Iris pigment epithelial cell (primary cell): ENCODE measurements around the gene GCH1.
"Not testable (repeated sequence)": the region's sequence is repeated elsewhere in the genome, so short reads cannot be mapped to it uniquely, and the experiment has no call there.

ENCODE experiments used
- DNase-seq: peaks from one replicate; pipeline ENCODE4 v3.0.0-alpha.2; 2011; ENCODE audit warnings: low read depth

GCH1 gene, protein sequence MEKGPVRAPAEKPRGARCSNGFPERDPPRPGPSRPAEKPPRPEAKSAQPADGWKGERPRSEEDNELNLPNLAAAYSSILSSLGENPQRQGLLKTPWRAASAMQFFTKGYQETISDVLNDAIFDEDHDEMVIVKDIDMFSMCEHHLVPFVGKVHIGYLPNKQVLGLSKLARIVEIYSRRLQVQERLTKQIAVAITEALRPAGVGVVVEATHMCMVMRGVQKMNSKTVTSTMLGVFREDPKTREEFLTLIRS

DNA sequence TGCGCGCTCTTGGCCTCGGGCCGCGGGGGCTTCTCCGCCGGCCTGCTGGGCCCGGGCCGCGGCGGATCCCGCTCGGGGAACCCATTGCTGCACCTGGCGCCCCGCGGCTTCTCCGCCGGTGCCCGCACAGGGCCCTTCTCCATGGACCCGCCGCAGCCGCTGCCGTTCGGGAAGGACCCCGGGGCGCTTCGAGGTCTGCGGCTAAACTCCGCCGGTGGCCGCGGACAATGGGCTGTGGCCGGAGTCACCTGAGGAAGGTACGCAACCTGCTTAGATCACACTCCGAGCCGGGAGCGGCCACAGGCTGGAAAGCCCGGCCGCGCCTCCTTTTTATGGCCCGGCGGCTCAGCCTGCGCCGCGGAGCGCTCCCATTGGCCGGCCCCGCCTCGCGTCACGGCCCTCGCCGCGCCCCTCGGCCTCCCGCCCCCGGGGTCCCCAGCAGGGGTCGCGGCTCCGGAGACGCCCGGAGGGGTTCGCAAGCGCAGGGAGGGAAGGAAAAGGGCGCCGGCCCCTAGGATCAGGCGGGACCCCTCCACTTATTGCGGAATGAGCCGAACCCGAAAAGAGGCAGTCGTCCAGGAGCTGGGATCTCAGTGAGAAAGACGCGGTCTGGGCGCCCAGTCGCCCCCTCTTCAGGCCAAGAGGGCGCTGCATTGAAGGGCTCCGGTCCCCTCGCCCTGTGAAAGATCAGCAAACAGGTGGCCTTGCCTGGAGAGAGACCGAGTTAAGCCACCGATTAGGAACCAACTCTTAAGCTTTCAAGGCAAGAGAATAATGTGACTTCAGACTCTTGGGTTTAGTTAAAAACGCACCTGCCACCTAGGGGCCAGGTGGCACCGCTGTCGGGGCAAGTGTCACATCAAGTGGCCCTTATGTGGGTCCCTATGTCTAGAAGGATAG is at the start of gene GCH1:
Gene GCH1 (minus strand): TSS at position 306 of the 900 bp plus-strand sequence. CDS start 163 bp downstream, at position 143.
- peak; percentile 55 for DNase-seq

DNA sequence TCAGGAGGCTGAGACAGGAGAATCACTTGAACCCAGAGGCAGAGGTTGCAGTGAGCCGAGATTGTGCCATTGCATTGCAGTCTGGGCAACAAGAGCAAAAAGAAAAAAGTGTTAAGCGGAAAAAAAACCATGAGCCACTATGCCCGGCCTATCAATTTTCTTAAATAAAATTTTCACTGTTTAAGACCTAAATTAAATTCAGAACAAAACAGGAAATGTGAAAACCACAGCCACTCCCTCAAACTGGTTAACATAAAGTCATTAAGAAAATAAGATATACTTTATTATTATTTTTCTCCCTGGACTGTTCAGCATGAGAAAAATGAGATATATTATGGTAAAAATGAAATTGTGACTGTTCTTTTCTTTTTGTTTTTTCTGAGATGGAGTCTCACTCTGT is 44.6 kb upstream of the GCH1 start:
- no peak for DNase-seq

DNA sequence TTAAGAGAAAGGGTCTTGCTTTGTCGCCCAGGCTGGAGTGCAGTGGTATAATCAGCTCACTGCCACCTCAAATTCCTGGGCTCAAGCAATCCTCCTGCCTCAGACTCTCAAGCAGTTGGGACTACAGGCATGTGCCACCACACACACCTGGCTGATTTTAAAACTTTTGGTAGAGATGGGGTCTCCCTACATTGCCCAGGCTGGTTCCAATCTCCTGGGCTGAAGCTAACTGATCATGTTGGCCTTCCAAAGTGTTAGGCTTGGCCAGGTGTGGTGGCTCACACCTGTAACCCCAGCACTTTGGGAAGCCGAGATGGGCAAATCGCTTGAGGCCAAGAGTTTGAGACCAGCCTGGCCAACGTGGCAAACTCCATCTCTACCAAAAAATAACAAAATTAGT is 43.9 kb upstream of the GCH1 start:
- no peak for DNase-seq

DNA sequence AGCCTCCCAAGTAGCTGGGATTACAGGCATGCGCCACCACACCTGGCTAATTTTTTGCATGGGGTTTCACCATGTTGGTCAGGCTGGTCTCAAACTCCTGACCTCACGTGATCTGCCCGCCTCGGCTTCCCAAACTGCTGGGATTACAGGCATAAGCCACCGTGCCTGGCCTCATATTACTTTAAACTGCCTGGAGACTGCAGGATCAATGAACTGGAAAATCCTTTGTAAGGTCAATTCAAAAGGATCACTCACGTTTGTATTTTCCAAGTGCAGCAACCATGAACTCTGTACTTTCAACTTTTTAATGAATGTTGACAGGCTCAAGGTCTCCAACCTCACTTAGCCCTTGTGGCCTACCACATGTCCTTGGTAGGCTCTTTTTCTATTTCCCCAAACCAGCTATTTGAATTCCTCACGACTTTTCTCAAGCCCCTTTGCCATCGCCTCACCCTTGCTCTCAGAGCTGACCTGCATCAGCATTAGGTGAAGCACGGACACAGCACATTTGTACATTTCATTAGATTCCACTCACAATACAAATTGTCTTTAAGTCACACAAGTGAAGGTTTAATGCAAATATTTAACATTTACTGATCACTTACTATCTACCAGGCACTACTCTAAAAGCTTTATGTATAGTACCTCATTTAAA is 42.2 kb upstream of the GCH1 start:
- DNase-seq, result no peak

DNA sequence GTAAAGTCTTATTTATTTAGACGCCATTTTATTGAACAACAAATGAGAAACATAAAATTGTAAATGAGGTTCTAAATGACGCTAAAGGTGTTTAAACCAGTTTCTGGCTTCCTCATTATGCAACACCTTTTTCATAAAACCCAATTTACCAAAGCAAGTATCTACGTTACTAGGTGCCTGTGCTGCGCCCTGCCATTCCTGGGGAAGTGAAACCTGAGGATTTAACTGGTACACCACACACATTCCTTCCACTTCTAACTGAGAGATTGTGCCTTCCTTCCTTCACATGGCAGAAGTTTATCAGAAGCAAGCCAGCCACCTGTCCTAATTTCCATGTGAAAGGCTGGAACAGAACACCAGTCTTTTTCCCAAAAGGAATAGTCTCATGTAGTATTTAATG is 40.3 kb upstream of the GCH1 start:
- no peak for DNase-seq

DNA sequence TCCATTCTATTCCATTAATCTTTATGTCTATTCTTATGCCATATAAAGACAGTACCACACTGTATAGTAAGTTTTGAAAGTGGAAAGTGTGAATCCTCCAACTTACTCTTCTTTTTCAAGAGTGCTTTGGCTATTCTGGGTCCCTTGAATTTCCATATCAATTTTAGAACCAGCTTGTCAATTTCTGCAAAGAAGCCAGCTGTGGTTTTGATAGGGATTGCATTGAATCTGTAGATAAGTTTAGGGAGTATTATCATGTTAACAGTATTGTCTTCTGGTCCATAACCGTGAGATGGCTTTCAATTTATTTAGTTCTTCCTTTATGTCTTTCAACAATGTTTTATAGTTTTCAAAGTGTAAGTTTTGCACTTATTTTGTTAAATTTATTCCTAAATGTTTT is 34.2 kb upstream of the GCH1 start:
- DNase-seq, result no peak

DNA sequence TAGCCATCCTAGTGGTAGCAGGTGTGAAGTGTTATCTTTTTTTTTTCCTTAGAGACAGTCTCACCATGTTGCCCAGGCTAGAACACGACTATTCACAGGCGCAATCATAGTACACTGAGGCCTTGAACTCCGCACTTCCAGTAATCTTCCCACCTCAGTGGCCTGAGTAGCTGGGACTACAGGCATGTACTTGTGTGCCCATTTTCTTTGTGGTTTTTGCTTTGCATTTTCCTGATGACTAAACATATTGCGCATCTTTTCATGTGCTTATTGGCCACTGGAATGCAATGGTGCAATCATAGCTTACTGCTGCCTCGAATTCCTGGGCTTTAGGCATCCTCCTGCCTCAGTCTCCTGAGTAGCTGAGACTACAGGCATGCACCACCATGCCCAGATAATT is 33.3 kb upstream of the GCH1 start:
- DNase-seq, result peak; percentile 87

DNA sequence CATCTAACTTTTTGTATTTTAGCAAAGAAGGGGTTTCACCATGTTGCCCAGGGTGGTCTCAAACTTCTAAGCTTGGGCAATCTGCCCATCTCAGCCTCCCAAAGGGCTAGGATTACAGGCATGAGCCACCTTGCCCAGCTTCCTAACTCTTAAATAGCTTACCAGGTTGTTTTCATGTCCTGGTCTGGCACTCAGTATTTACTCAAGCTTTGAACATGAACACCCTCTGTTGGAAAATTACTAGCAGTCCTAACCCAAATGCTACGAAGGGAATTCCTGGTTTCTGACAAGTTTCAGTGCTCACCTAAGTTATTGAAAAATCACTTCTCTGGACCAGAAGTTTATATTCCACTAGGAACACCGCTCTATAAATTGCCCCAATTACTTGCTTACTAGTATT is 32.5 kb upstream of the GCH1 start:
- DNase-seq, result no peak

DNA sequence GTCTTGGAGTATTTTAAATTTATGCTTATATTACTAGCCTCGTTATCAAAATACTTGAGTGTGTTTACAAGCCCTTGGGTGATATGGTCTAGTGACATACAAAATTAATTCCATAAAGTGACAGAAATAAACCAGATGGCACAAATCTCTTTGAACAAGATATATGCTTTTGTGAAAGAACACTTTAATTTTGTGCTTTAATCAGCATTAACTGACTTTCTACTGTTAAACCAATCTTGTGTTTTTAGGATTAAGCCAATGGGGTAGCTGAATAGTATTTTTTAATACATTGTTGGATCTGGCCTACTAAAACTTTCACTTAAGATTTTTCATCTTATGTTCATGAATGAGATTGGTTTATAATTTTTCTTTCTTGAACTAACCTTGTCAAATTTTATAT is 30.4 kb upstream of the GCH1 start:
- DNase-seq, result no peak

DNA sequence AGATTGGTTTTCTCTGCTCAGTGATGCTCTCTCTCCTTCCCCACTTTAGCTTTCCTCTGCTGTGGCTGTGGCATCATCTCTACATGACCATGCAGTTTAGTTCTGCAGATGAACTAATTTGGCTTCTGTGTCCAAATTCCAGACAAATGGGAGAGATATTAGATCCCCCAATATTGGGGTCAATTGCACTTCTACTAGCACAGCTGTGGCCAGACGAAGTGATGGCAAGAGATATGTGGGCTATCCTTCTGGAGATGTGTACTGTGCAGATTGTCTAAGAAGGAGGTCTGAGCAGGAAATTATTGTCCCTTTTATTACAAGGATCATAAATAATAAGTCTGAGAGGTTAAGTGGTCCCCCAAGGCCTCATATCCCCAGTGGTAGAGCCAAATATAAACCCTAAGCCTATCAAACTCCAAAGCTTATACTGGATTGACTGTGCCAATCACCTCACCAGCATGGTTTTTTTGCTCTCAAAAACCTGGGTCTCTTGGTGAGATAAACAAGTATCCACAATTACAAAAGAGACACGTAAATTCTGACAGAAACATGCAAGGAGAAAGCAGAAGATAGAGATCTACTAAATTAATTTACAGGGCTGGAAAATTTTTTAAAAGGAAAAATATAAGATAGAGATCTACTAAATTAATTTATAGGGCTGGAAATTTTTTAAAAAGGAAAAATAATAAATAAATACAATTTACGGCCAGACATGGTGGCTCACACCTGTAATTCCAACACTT is 29.1 kb upstream of the GCH1 start:
- no peak for DNase-seq

DNA sequence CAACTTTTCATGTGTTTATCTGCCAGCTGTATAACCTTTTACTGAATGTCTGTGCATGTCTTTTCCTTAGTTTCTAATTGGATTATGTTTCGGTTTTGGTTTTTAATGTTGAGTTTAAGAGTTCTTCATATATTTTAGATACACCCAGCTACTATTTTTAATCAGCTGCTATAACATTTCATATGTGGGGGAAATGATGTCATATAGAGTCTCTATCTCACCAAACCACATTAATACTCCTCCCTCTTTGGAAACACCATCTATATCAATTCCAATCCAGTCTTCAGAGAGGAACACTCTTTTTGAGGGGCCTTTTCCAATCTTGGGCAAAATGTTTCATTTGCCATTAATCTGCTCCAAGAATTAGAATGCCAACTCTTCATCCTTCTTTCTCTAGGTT is 28.5 kb upstream of the GCH1 start:
- DNase-seq, result no peak

DNA sequence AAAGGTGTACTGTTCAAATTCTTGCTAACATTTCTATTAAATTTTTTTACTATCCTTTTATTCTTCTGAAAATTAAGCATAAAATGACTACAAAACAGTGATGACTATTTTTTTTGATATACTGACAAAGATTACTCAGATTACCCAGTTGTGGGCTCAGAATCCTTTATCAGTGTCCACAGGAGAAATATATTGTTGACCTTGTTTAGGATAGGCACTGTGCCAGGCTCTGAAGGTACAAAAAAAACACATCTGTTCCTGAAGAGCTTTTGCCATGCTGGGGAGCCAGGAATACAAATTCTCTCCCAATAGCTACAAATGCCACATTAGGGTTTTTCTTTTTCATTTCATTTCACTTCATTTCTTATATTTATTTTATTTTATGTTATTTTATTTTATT is 26.9 kb upstream of the GCH1 start:
- DNase-seq, result no peak

DNA sequence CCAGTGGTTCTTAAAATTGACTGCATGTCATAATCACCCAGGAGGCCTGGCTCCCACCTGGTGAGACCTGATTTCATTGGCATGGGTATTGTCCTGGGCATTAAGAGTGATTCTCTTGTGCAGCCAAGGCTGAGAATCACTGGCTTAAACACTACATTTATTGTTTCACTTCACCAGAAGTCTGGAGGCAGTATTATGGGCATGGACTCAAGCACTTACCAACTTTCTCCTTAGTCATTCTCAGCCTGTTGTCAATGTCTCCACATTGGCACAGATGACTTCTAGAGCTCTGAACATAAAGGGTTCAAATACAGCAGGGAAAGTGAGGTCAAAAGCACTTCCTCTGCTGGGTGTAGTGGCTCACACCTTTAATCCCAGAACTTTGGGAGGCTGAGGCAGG is 25.6 kb upstream of the GCH1 start:
- DNase-seq, result no peak

DNA sequence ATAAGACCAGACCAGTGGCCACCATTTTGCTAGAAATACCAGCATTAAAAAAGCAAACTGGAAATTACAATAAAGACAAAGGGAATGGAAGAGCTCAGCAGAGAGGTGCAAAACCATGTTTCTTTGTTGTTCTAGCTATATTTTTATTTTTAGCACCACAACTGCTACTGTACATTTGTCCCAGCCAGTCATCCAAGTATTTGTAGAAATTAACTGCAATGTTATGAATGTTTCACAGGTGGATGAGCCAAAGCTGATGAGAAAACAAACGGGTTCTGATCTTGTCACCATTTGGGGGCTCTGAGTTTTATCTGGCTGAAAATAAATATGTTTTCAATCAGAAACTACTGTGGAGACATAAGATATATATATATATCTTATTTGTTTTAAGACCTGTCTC is 24.9 kb upstream of the GCH1 start:
- DNase-seq, result no peak

DNA sequence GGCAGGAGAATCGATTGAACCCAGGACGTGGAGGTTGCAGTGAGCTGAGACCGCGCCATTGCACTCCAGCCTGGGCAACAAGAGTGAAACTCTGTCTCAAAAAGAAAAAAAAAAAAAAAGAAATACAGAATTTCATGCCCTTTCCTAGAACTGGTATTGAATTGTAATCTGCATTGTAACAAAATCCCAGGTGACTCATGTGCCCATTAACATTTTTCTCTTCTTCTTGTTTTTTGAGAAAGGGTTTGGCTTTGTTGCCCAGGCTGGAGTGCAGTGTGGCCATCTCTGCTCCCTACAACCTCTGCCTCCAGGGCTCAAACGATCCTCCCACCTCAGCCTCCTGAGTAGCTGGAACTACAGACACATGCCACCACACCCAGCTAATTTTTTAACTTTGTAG is 23.9 kb upstream of the GCH1 start:
- not testable (repeated sequence) for DNase-seq

DNA sequence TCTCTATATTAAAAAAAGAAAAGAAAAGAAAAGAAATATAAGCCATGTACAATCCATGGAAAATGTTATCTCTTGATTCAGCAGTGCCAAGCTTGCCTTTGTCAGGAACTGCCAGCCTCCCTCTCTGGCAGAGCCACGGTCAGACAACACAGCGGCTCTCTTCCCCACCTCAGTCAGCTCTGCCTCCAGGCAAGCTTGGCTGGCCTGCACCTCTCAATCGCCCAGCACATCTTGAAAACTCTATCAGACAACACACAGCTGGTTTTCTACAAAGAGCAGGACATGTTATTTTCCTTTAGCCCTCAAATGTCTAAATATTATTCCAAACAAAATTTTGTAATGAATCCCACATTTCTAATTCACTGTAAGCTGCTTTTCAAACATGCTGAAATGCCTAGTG is 20.0 kb upstream of the GCH1 start:
- DNase-seq, result no peak

DNA sequence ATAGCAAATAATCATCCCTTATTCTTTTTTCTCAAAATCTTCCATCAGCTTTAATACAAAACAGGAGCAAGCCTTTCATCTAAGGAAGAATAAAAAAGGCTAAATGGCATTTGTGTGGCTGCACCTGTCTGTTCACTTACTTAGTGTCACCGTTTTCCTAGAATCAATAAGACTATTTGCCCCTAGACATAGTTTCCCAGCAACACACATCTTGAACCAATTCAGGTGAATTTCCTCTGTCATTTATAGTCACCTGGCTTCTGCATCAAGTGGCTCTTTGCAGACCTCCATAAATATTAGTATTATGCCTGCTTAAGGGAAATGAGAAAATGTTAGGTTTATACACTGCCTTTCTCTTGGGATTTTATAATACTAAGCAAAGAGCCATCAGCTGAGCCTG is 17.4 kb upstream of the GCH1 start:
- DNase-seq, result no peak

DNA sequence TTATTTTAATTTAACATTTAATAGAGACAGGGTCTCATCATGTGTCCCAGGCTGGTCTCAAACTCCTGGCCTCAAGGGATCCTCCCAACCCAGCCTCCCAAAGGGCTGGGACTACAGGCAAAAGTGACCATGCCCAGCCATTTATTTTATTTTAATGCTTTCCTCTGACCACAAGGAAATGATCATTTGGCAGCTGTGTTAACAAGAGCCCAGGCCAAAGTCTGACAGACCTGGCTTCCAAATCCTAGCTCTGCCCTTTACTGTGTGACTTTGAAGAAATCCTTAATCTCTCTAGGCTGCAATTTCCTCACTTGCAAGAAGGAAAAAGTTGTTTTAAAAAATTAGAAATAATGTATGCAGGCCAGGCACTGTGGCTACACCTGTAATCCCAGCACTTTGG is 16.7 kb upstream of the GCH1 start:
- no peak for DNase-seq

DNA sequence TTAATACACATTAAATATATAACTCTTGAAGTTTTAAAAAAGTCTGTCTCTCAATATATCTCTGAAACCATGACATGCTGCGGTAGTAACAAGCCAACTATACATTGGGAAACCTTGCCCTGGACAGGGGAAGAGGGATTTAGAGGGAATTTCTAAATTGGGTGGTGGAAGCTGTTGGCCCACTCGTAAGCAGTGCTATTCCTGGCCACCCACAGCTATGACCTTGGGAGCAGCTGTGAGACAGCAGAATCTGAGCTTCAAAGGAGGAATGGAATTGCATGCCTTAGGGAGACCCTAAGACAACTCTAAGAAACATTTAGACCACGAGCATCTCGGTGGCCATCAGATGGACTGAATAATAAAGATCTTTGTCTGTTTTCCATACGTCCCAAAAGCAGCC is 15.8 kb upstream of the GCH1 start:
- no peak for DNase-seq

DNA sequence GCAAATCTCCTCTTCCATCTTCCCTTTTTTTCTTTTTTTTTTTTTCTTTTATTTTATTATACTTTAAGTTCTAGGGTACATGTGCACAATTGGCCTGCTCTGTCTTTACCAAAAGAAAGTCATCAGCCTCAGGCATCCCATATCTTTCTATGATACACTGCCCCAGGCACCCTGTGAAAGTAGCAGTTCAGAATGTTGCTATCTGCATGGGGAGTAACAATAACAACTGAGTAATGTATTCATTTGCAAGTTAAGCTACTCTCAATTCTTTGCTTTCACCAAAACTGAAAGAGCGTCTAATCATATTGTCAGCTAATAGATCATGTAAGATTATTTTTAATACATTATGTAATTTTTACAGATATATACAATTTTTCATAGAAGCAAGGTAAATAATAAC is 13.5 kb upstream of the GCH1 start:
- DNase-seq, result no peak

DNA sequence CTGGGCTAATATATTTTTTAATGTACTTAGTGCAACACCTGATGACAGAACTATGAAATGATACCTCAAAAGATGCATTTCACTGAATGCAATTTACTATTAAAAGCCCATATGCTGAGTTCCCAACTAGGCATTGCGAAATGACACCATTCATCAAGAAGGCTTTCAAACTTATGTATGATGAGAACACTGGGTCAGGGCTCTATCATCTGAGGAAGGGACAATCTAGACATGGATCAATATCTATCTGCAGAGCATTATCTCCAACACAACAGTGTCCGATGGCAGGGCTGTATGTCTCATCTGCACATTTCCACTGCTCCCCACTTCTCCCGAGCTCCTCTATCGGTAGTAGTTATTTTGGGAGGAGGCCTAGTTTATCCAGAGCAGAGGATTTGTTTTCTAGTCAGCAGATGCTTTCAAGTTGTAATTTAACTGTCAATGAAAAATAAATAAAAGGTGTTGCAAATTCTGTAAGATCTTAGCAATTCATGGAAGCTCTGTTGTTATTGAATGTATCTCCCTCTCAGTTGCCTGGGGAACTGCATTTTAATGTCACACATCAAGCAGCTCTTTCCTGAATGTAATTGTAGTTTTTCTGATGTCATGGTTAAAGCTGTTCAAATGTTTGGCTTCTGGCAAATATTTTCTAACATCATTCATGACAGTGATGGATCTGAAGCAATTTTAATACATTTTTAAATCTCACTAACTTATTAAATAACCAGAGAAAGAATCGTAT is 7.4 kb upstream of the GCH1 start:
- DNase-seq, result no peak

DNA sequence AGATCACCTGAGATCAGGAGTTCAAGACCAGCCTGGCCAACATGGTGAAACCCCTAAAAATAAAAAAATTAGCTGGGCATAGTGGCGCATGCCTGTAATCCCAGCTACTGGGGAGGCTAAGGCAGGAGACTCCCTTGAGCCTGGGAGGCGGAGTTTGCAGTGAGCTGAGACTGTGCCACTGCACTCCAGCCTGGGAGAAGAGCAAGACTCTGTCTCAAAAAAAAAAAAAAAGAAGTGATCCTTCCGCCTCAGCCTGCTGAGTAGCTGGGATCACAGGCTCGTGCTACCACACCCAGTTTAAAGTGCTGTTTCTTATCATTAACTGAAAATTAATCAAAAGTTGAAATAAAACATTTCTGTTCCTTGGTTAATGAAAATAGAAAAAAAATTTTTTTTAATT is 6.3 kb upstream of the GCH1 start:
- DNase-seq, result not testable (repeated sequence)
